Nephron progenitor cell (in vitro differentiated cells): ENCODE data around the gene SLC35E4.

ENCODE experiments used
- DNase-seq: peaks from one replicate; pipeline ENCODE4 v3.0.0; 2021
- H3K27ac Mint-ChIP-seq: 2 replicates; pipeline ENCODE4 v1.8.0; 2021; ENCODE audit warnings: mild to moderate bottlenecking, moderate library complexity, mixed read lengths
- H3K27me3 Mint-ChIP-seq: 2 replicates; pipeline ENCODE4 v1.8.0; 2021; ENCODE audit warnings: mild to moderate bottlenecking, low read depth, mixed read lengths; ENCODE audit not compliant: poor library complexity
- H3K36me3 Mint-ChIP-seq: 2 replicates; pipeline ENCODE4 v1.8.0; 2021; ENCODE audit warnings: low read depth, mixed read lengths
- H3K4me1 Mint-ChIP-seq: 2 replicates; pipeline ENCODE4 v1.8.0; 2021; ENCODE audit warnings: mixed read lengths
- H3K4me3 Mint-ChIP-seq: 2 replicates; pipeline ENCODE4 v1.8.0; 2021; ENCODE audit warnings: mild to moderate bottlenecking, moderate library complexity, mixed read lengths
- H3K9me3 Mint-ChIP-seq: 2 replicates; pipeline ENCODE4 v1.8.0; 2021; ENCODE audit warnings: mild to moderate bottlenecking, moderate library complexity, mixed read lengths
- TF ChIP-seq, protein P1 (sequence below): fragments of 200-600 bp; sonication (generic); IDR thresholded peaks from 2 replicates; pipeline ENCODE4 v1.5.0; 2021; ENCODE audit warnings: antibody characterized with exemption

The SLC35E4 gene

DNA sequence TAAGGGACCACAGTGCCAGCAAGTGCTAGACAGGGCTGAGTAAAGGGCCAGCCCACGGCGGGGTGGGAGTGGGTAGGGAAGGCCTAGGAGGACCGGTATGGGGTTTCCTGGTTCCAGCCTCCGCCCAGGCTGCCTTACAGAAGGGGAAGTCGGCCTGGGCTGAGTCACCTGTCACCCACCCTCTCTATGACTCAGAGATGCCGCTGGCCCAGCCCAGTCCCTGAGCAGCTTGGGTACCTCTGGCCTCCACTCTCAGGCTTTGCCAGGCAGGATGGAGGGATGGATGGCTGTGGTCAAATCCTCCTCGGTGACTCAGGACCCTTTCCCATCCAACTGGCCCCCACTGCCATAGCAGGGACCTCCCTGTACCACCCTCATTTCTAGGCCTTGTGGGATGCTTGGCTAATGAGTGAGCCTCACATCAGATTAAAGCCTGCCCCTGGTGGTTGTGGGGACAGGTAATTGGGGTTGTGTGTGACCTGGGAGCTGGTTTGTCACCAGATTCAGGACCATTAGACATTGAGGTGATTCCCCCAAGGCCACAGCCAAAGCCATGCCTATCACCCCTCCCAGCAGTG, 13.9 kb downstream of the SLC35E4 start:
- Mint-ChIP-seq H3K36me3 (no peaks in the 10 kb centered on the region), H3K9me3 (peaks cover 3% of the 10 kb centered on the region), H3K27ac (no peak overlapping the region), H3K27me3 (no peaks in the 10 kb centered on the region), H3K4me1 (peaks cover 5% of the 10 kb centered on the region), H3K4me3 (no peak overlapping the region)
- no peak for DNase-seq
- TF ChIP-seq, protein P1, sequence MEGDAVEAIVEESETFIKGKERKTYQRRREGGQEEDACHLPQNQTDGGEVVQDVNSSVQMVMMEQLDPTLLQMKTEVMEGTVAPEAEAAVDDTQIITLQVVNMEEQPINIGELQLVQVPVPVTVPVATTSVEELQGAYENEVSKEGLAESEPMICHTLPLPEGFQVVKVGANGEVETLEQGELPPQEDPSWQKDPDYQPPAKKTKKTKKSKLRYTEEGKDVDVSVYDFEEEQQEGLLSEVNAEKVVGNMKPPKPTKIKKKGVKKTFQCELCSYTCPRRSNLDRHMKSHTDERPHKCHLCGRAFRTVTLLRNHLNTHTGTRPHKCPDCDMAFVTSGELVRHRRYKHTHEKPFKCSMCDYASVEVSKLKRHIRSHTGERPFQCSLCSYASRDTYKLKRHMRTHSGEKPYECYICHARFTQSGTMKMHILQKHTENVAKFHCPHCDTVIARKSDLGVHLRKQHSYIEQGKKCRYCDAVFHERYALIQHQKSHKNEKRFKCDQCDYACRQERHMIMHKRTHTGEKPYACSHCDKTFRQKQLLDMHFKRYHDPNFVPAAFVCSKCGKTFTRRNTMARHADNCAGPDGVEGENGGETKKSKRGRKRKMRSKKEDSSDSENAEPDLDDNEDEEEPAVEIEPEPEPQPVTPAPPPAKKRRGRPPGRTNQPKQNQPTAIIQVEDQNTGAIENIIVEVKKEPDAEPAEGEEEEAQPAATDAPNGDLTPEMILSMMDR = no peak

DNA sequence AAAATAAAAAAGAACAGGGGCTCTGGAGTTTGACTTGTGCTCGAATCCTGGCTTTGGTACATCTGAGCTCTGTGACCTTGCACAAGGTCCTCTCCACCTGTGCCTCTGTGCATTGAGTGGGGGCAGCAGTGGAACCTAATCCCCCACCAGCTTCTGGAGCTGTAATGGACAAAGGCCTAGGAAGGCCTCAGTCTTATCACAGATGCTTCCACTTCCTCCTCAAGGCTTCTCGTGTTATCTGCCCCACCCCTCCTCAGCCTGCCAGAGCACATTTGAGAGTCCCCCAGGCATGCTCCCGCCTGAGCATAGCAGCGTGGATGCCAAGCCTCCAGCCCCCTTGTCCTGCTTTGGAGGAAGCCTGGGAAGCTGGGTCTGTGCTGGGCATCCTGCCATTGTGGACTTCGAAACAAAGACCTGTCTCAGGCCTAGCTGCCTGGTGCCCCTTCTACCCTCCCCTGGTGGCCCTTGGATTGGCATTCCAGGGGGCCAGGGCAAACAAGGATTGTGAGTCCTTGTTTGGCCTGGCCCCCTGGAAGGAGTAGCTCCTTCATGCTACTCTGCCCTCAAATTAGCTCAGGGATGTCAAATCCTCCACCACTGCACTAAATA, 15.0 kb downstream of the SLC35E4 start:
- no peaks in the 10 kb centered on the region for H3K36me3 Mint-ChIP-seq
- H3K27me3 Mint-ChIP-seq = no peaks in the 10 kb centered on the region
- H3K4me3 Mint-ChIP-seq = no peak overlapping the region
- H3K9me3 Mint-ChIP-seq = peaks cover 3% of the 10 kb centered on the region
- H3K27ac Mint-ChIP-seq = no peak overlapping the region
- TF ChIP-seq, protein P1 = no peak
- no peak for DNase-seq
- peaks cover 5% of the 10 kb centered on the region for H3K4me1 Mint-ChIP-seq

DNA sequence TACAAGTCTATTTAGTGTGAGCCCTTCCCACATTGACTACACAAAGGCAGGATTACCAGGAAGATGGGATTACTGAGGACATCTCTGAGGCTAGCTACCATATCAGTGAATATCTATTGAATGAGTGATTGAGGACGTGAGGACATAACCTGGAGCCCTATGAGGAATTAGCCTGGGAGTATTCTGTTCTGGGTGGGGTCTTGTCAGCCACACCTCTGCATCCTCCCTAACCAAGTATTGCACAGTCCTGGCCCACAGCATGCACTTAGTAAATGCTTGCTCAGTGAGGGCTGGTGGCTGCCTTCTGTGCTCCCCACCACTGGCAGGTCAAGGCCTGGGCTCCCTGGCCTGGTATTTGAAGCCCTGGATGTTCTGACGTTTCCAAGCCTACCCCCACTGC, 17.3 kb downstream of the SLC35E4 start:
- H3K36me3 Mint-ChIP-seq = no peaks in the 10 kb centered on the region
- TF ChIP-seq, protein P1 = no peak
- no peak for DNase-seq
- H3K9me3 Mint-ChIP-seq = peaks cover 3% of the 10 kb centered on the region
- H3K27me3 Mint-ChIP-seq = no peaks in the 10 kb centered on the region
- H3K4me1 Mint-ChIP-seq = peaks cover 5% of the 10 kb centered on the region
- H3K27ac Mint-ChIP-seq = no peak overlapping the region
- no peak overlapping the region for H3K4me3 Mint-ChIP-seq

DNA sequence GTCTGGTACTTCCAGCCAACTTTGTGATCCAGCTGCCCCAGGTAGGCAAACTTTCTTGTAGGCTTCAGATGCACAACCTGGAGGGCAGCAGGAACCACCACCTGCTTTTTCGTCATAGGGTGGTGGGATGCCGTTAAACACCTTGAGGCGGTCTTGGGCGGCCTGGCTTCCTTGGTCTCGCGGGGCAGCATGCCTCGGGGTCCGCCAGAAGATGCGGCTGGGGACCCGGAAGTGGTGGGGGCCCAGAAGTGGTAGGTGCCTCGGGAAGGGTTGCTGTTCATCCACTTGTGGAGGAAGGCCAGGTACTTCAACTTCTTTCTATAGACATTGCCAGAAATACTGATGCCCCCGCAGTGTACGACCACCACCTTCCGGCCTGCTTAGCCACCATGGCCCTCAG, 18.8 kb downstream of the SLC35E4 start:
- peaks cover 7% of the 10 kb centered on the region for H3K9me3 Mint-ChIP-seq

DNA sequence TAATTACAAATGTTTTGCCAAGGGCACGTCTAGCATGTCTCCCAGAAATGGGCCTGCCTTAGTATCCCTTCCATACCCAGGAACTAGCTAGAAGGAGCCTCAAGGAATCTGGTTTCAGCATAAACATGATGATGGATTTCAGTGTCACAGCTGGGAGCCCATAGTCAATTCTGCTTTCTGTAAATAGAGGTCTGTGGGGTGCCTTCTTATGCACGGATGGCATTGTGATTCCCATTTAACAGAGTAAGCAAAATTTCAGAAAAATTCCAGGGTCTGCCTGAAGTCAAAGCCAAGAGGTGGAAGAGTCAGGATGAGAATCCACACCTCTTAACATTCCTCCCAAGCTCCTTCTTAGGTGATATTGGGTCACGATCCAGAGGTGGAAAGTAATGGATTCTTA, 20.0 kb downstream of the SLC35E4 start:
- H3K36me3 Mint-ChIP-seq = peaks cover 15% of the 10 kb centered on the region
- no peak overlapping the region for H3K27ac Mint-ChIP-seq
- H3K27me3 Mint-ChIP-seq = no peaks in the 10 kb centered on the region
- TF ChIP-seq, protein P1 = no peak
- peaks cover 5% of the 10 kb centered on the region for H3K4me1 Mint-ChIP-seq
- DNase-seq = no peak
- H3K4me3 Mint-ChIP-seq = no peak overlapping the region
- peaks cover 7% of the 10 kb centered on the region for H3K9me3 Mint-ChIP-seq

More for the DNA sequence above, 18.8 kb downstream of the SLC35E4 start:
- Mint-ChIP-seq H3K27me3 (no peaks in the 10 kb centered on the region), H3K4me1 (peaks cover 5% of the 10 kb centered on the region), H3K27ac (no peak overlapping the region), H3K4me3 (no peak overlapping the region), H3K36me3 (peaks cover 4% of the 10 kb centered on the region)
- TF ChIP-seq, protein P1 = no peak
- DNase-seq = no peak

DNA sequence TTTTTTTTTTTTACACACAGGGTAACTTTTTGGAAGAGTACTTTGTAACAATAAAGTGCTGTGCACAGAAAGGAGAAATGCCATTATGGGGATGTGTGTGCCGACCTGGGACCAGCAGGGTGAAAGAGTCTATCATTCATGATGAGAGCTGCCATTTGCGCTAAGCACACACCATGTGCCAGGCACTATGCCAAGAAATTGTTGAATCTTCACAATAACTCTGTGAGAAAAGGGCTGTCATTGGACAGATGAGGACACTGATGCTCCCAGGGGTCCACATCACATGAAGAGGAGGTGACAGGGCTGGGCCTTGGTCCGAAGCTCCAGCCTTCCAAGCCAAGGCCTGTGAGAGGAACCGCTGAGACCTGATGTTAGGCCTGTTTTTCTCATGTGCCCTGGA, 26.5 kb downstream of the SLC35E4 start:
- H3K9me3 Mint-ChIP-seq = peaks cover 4% of the 10 kb centered on the region
- no peak overlapping the region for H3K27ac Mint-ChIP-seq
- peaks cover 12% of the 10 kb centered on the region for H3K4me1 Mint-ChIP-seq
- H3K4me3 Mint-ChIP-seq = no peak overlapping the region
- no peak for DNase-seq
- peaks cover 8% of the 10 kb centered on the region for H3K27me3 Mint-ChIP-seq
- TF ChIP-seq, protein P1 = no peak
- H3K36me3 Mint-ChIP-seq = peaks cover 26% of the 10 kb centered on the region
